Measurements from ENCODE around the gene TTC39C. TPM values are rescaled to one million over a fixed set of nuclear protein-coding genes. Genes with fewer than 3 reads are reported as not detected.
"Not testable (repeated sequence)": the region's sequence is repeated elsewhere in the genome, so short reads cannot be mapped to it uniquely, and the experiment has no call there.

Gene TTC39C
- total RNA-seq, 2 donors from 2014 or later = 31.2 to 40.0 TPM

DNA sequence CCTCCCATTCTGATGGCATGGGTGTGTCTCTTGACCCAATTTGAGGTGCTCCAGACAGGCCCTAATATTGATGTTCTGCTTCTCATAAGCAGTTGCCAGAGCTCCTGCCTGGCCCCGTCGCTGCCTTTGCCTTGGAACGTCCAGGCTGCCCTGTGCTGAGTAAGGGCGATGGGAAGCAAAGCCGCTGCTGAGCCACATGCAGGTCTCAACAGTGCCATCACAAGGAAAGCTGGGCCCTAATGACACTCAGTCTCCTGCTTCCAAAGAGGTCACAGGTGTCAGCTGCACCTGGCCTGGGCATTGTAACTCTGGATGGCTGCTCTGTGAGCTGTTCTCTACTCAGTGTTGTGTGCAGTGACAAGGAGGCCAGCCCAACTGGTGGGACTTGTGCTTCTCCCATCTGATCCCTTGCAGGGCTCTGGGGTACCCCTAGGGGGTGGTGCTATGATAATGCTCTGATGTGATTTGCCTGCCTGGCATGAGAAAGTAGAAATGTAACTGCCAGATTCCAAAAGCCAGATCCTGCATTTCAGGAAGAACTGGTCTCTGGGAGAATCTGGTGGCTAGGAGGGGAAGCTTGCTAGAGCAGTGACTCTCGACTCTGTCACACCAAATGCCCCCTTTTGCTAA is 8.7 kb downstream of the TTC39C start:
- H3K27me3 ChIP-seq (replicated peaks; ENCODE audit: insufficient read depth) = no peaks in the 10 kb centered on the region
- H3K9me3 ChIP-seq = no peaks in the 10 kb centered on the region
- WGBS = 88% methylated on average over 6 of the region's 6 CpGs
- peak; percentile 53 for DNase-seq (ENCODE audit: low spot score)
- no peaks in the 10 kb centered on the region for H3K4me1 ChIP-seq (replicated peaks)
- H3K36me3 ChIP-seq = no peaks in the 10 kb centered on the region
- no peak overlapping the region for H3K4me3 ChIP-seq
- intact Hi-C loops (cut with DNase I) = no loop called here
- TF ChIP-seq POLR2AphosphoS5 (IDR thresholded peaks at IDR 0.05) = peak; percentile 55
- TF ChIP-seq, protein P1, sequence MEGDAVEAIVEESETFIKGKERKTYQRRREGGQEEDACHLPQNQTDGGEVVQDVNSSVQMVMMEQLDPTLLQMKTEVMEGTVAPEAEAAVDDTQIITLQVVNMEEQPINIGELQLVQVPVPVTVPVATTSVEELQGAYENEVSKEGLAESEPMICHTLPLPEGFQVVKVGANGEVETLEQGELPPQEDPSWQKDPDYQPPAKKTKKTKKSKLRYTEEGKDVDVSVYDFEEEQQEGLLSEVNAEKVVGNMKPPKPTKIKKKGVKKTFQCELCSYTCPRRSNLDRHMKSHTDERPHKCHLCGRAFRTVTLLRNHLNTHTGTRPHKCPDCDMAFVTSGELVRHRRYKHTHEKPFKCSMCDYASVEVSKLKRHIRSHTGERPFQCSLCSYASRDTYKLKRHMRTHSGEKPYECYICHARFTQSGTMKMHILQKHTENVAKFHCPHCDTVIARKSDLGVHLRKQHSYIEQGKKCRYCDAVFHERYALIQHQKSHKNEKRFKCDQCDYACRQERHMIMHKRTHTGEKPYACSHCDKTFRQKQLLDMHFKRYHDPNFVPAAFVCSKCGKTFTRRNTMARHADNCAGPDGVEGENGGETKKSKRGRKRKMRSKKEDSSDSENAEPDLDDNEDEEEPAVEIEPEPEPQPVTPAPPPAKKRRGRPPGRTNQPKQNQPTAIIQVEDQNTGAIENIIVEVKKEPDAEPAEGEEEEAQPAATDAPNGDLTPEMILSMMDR (IDR thresholded peaks at IDR 0.05) = no peak
- H3K27ac ChIP-seq = no peak overlapping the region

DNA sequence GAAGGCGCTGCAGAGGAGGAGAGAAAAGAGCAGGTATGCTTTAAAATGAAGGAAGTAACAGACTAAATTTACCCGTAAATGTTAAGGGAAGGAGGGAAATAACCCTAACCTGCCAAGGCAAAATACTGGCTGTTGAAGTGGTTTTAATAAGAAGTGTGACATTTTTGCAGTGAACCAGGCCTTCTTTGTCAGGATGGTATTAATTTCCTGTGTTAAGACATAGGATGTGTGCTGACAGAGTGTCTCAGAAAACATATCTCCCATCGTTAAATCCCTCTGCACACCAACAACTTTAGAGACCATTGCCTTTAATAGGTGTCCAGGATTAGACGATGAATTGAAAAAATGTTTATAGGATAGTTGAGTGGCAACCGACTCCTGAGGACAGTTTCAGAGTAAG is 9.9 kb downstream of the TTC39C start:
- 73% methylated on average over 5 of the region's 5 CpGs for WGBS
- TF ChIP-seq POLR2A (IDR thresholded peaks at IDR 0.05) (no peak), POLR2AphosphoS5 (IDR thresholded peaks at IDR 0.05) (no peak)
- TF ChIP-seq, protein P1 (IDR thresholded peaks at IDR 0.05) = no peak
- Histone ChIP-seq H3K9me3 (no peaks in the 10 kb centered on the region), H3K36me3 (no peaks in the 10 kb centered on the region), H3K4me3 (no peak overlapping the region), H3K27me3 (replicated peaks; ENCODE audit: insufficient read depth) (no peaks in the 10 kb centered on the region), H3K27ac (no peak overlapping the region), H3K4me1 (replicated peaks) (no peaks in the 10 kb centered on the region)
- intact Hi-C loops (cut with DNase I) = no loop called here
- no peak for DNase-seq (ENCODE audit: low spot score)

DNA sequence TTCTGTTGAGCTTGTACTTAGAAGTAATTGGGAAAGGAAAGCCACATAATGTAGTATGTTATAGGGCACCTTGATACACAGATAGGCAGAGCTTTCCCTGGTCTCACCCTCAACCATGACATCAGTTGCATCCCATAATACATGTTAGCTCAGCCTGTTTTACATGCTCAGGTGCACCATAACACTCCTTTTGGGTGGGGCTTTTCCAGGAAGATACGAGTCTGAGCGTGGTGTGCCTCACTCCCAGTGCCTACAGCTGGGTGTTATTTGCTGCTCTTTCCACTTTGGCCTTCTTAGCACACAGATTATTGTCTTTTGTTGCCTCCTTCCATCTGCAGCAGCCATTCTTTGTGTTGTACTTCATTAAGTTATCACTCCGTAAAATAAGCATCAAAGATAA is 11.9 kb downstream of the TTC39C start:
- H3K27ac ChIP-seq = no peak overlapping the region
- no peak for TF ChIP-seq POLR2A (IDR thresholded peaks at IDR 0.05)
- TF ChIP-seq POLR2AphosphoS5 (IDR thresholded peaks at IDR 0.05) = no peak
- TF ChIP-seq, protein P1 (IDR thresholded peaks at IDR 0.05) = no peak
- no peak overlapping the region for H3K4me3 ChIP-seq
- 82% methylated on average over 3 of the region's 3 CpGs for WGBS
- no peaks in the 10 kb centered on the region for H3K36me3 ChIP-seq
- DNase-seq (ENCODE audit: low spot score) = no peak
- H3K4me1 ChIP-seq (replicated peaks) = no peaks in the 10 kb centered on the region
- no peaks in the 10 kb centered on the region for H3K27me3 ChIP-seq (replicated peaks; ENCODE audit: insufficient read depth)
- no peaks in the 10 kb centered on the region for H3K9me3 ChIP-seq
- intact Hi-C loops (cut with DNase I) = no loop called here

DNA sequence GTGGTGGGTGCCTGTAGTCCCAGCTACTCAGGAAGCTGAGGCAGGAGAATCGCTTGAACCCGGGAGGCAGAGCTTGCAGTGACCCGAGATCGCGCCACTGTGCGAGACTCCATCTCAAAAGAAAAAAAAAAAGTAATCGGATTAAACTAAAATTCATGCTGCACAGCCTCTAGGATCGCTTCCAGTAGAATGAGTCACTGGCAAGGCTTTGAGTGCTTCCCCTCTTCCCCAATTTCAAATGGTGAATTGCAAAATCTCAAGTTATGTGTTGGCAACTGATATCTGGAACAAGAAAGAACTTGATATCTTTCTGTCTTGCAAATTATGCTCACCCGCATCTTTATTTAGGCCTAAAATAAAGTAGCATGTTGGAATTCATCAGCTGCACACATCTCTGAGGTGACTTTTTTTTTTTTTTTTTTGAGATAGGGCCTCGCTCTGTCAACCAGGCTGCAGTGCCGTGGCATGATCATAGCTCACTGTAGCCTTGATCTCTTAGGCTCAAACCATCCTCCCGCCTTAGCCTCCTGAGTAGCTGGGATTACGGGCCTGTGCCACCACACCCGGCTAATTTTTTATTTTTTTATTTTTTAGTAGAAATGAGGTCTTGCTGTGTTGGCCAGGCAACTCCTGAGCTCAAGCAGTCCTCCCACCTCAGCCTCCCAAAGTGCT is 12.7 kb downstream of the TTC39C start:
- intact Hi-C loops (cut with DNase I) = no loop called here
- H3K9me3 ChIP-seq = no peaks in the 10 kb centered on the region
- no peak overlapping the region for H3K27ac ChIP-seq
- no peaks in the 10 kb centered on the region for H3K4me1 ChIP-seq (replicated peaks)
- no peaks in the 10 kb centered on the region for H3K36me3 ChIP-seq
- DNase-seq (ENCODE audit: low spot score) = peak; percentile 25
- no peak overlapping the region for H3K4me3 ChIP-seq
- no peak for TF ChIP-seq POLR2A (IDR thresholded peaks at IDR 0.05)
- peak; percentile 65 for TF ChIP-seq POLR2AphosphoS5 (IDR thresholded peaks at IDR 0.05)
- TF ChIP-seq, protein P1 (IDR thresholded peaks at IDR 0.05) = no peak
- no peaks in the 10 kb centered on the region for H3K27me3 ChIP-seq (replicated peaks; ENCODE audit: insufficient read depth)
- 57% methylated on average over 14 of the region's 14 CpGs for WGBS

DNA sequence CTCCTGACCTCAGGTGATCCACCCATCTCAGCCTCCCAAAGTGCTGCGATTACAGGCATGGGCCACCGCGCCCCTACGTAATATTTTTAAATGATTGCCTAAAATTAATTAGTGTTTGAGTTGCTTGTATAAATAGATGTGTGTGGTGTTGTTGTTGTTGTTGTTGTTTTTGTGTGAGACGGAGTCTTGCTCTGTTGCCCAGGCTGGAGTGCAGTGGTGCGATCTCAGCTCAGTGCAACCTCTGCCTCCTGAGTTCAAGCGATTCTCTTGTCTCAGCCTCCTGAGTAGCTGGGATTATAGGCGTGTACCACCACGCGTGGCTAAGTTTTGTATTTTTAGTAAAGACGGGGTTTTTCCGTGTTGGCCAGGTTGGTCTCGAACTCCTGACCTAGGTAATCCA is 14.4 kb downstream of the TTC39C start:
- DNase-seq (ENCODE audit: low spot score); H3K4me1 ChIP-seq (replicated peaks); H3K27ac ChIP-seq; H3K4me3 ChIP-seq; H3K27me3 ChIP-seq (replicated peaks; ENCODE audit: insufficient read depth); H3K36me3 ChIP-seq; intact Hi-C loops (cut with DNase I); H3K9me3 ChIP-seq: not testable (repeated sequence)
- 96% methylated on average over 13 of the region's 13 CpGs for WGBS
